ENCODE data around the gene WDR47. TPM values are rescaled to one million over a fixed set of nuclear protein-coding genes. Genes with fewer than 3 reads are reported as not detected.

Gene WDR47
- total RNA-seq, result 27.0 to 31.8 TPM (median 30.6 TPM) in 3 replicates
- long read RNA-seq, full-length matches to known transcripts, result 24 of 29 reads
- long read RNA-seq, partial matches to known transcripts, result 2 of 29 reads
- long read RNA-seq, other reads (novel, unspliced or antisense), result 3 of 29 reads

DNA sequence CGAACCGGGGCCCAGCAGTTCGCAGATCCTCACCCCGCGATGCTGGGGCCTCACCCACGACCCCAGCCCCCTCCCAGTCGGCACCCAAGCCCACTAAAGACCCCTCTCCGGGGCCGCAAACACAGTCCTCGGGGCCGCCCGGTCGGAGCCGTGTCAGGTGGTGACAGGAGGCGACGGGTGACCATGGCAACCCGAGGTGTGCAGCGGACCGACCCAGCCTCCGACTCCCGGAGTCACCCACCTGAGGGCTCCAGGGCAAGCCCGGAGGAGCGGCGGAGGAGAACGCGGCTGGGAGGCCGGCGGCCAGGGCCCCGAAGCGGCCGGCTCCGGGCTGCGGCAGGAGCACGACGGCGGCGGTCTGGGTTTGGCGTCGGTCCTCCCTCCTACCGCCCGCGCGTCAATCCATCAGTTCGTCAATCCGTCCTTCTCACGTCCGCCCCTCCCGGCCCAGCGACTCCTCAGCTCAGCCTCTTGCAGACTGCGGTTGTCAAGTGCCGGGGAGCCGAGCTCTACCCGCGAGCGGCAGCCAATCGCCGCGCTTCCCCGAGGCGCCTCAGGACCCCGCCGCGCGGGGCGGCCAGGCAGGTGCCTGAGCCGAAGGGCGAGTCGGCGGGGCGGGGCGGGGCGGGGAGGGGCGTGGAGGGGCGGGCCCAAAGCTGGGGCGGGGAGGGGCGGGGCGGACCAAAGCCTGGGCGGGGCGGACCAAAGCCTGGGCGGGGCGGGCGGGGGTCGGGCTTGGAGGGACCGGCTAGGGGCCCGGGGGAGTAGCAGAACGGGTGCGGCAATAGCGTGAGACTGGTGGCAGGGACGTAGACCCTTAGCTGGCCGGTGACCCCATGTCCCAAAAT, at the start of gene WDR47:
WDR47 (minus strand) TSS at position 482 of the 848 bp plus-strand sequence. CDS start 18,590 bp downstream, outside the sequence.
- Mint-ChIP-seq H3K27me3 (ENCODE audit: low read depth) (no peaks in the 10 kb centered on the region), H3K4me1 (ENCODE audit: low read depth) (peaks cover 15% of the 10 kb centered on the region), H3K36me3 (ENCODE audit: low read depth) (no peaks in the 10 kb centered on the region), H3K9me3 (ENCODE audit: low read depth) (no peaks in the 10 kb centered on the region), H3K27ac (ENCODE audit: unreplicated experiment) (peak within 1 kb of the TSS; percentile 85), H3K4me3 (ENCODE audit: unreplicated experiment) (peak within 1 kb of the TSS; percentile 87)
- no peak for TF ChIP-seq CTCF (IDR thresholded peaks at IDR 0.05)
- DNase-seq (ENCODE audit: low spot score), result peak; percentile 99

DNA sequence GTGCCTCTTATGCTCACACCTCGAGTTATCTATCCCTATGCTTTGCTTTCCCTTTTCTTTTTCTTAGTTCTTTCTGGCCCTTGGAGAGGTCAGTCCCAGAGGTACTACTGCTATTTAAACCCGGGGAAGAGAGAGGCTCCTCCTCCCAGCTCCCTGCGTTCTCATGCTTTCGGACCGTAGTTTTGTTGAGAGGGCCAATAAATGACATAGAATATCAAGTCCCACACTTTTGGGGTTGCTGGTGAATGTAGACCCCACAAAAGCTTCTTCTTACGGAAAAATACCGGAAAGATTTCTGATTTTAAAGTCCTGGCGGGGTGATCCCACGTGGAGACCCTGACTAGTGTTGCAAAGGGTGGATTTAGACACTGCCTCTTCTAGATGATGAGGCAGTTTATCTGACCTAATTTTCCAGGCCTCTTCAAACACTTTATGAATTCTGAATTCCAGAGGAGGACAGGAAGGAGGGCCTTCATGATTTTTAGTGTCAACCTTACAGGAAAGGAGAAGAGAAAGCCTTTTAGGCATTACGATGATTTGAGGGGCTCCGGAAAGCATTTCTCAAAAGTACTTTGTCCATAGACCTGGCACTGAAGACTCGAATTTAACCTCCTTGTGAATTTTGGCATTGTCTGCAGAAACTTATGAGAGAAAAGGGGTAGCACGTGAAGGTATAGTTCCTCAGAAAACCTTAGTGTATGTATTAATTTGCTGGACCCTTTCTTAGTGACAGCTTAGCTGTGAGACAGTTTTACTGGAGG, 49.4 kb upstream of the WDR47 start:
- peak overlapping the region; percentile 77 for H3K4me3 Mint-ChIP-seq (ENCODE audit: unreplicated experiment)
- H3K27ac Mint-ChIP-seq (ENCODE audit: unreplicated experiment), result peak overlapping the region; percentile 97
- DNase-seq (ENCODE audit: low spot score), result no peak

GRCh38 chr1:109090196-109091077, 48.5 kb upstream of the WDR47 start, which contains the start of gene TMEM167B:
TMEM167B (plus strand) TSS chr1:109090764; CDS start chr1:109090873, 109 bp downstream.
- no peak for TF ChIP-seq CTCF (IDR thresholded peaks at IDR 0.05)
- no peaks in the 10 kb centered on the region for H3K9me3 Mint-ChIP-seq (ENCODE audit: low read depth)
- H3K27me3 Mint-ChIP-seq (ENCODE audit: low read depth), result no peaks in the 10 kb centered on the region
- H3K4me3 Mint-ChIP-seq (ENCODE audit: unreplicated experiment), result peak within 1 kb of the TSS; percentile 77
- H3K27ac Mint-ChIP-seq (ENCODE audit: unreplicated experiment), result peak within 1 kb of the TSS; percentile 97
- peaks cover 13% of the 10 kb centered on the region for H3K36me3 Mint-ChIP-seq (ENCODE audit: low read depth)
- peak; percentile 97 for DNase-seq (ENCODE audit: low spot score)
- H3K4me1 Mint-ChIP-seq (ENCODE audit: low read depth), result peaks cover 39% of the 10 kb centered on the region

More for the DNA sequence above, 49.4 kb upstream of the WDR47 start:
- Mint-ChIP-seq H3K9me3 (ENCODE audit: low read depth) (no peaks in the 10 kb centered on the region), H3K36me3 (ENCODE audit: low read depth) (peaks cover 13% of the 10 kb centered on the region), H3K27me3 (ENCODE audit: low read depth) (no peaks in the 10 kb centered on the region), H3K4me1 (ENCODE audit: low read depth) (peaks cover 39% of the 10 kb centered on the region)
- no peak for TF ChIP-seq CTCF (IDR thresholded peaks at IDR 0.05)

DNA sequence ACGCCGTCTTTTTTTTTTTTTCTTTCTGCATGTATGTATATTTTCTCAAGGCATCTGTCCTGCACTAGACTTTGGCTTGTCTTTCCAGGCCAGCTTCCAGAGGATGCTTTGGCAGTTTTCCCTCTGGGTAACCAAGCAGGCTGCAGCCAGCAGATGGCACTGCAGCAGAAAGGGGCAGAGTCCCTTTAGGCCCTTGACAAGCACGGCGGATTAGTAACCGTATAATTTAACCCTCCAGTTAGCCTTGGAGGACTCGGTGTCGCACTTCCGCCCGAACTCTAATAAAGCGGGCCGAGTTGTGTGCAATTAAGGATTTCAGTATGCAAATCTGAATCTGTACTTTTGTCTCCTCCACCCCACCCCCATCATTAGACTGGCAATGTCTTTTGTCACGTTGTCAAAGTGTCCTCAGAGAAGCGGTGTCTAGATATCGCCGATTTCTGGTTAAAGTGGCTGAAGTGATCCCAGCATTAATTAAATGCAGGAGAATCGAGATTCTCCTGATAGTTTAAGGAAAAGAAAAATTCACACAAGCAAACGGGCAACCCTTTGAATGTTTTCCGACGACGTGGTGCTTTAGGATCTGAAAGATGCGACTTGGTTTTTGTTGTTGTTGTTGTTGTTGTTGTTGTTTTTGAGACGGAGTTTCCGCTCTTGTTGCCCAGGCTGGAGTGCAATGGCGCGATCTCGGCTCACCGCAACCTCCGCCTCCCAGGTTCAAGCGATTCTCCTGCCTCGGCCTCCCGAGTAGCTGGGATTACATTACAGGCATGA, 47.5 kb upstream of the WDR47 start:
- H3K27me3 Mint-ChIP-seq (ENCODE audit: low read depth), result no peaks in the 10 kb centered on the region
- H3K4me1 Mint-ChIP-seq (ENCODE audit: low read depth), result peaks cover 37% of the 10 kb centered on the region
- H3K4me3 Mint-ChIP-seq (ENCODE audit: unreplicated experiment), result peak overlapping the region; percentile 77
- H3K9me3 Mint-ChIP-seq (ENCODE audit: low read depth), result no peaks in the 10 kb centered on the region
- TF ChIP-seq CTCF (IDR thresholded peaks at IDR 0.05), result peak; percentile 76
- no peak overlapping the region for H3K27ac Mint-ChIP-seq (ENCODE audit: unreplicated experiment)
- no peak for DNase-seq (ENCODE audit: low spot score)
- peaks cover 9% of the 10 kb centered on the region for H3K36me3 Mint-ChIP-seq (ENCODE audit: low read depth)
